H9 (cell line): ENCODE data around the gene POMT2. TPM values are rescaled to one million over a fixed set of nuclear protein-coding genes. Genes with fewer than 3 reads are reported as not detected.

ENCODE experiments used
- DNase-seq: peaks from one replicate; pipeline ENCODE4 v3.0.0-alpha.2; 2017
- H2AFZ ChIP-seq: one replicate; pipeline ENCODE4 v1.6.1; 2013; ENCODE audit warnings: mild to moderate bottlenecking, low read length, control low read depth, moderate library complexity
- H2AK5ac ChIP-seq: 2 replicates; pipeline ENCODE4 v1.6.1; 2013; ENCODE audit warnings: low read length, control low read depth, mixed read lengths; ENCODE audit not compliant: insufficient read length
- H2BK120ac ChIP-seq: one replicate; pipeline ENCODE4 v1.6.1; 2013; ENCODE audit warnings: low read depth, mild to moderate bottlenecking, low read length, control low read depth, inconsistent platforms; ENCODE audit not compliant: poor library complexity, severe bottlenecking
- H2BK12ac ChIP-seq: 2 replicates; pipeline ENCODE4 v1.6.1; 2013; ENCODE audit warnings: low read length, control low read depth, mixed read lengths, low read depth; ENCODE audit not compliant: insufficient read length
- H2BK15ac ChIP-seq: 2 replicates; pipeline ENCODE4 v1.6.1; 2013; ENCODE audit warnings: low read depth, low read length, control low read depth
- H2BK20ac ChIP-seq: one replicate; pipeline ENCODE4 v1.6.1; 2013; ENCODE audit warnings: low read depth, mild to moderate bottlenecking, low read length, control low read depth, inconsistent platforms; ENCODE audit not compliant: poor library complexity, severe bottlenecking
- H2BK5ac ChIP-seq: 2 replicates; pipeline ENCODE4 v1.6.1; 2013; ENCODE audit warnings: low read length, control low read depth, mixed read lengths; ENCODE audit not compliant: insufficient read length
- H3K14ac ChIP-seq: 2 replicates; pipeline ENCODE4 v1.6.1; 2013; ENCODE audit warnings: low read length, control low read depth; ENCODE audit not compliant: insufficient read depth
- H3K18ac ChIP-seq: 2 replicates; pipeline ENCODE4 v1.6.1; 2013; ENCODE audit warnings: low read depth, mild to moderate bottlenecking, mixed read lengths, low read length, control low read depth; ENCODE audit not compliant: insufficient read length
- H3K23ac ChIP-seq: 2 replicates; pipeline ENCODE4 v1.6.1; 2013; ENCODE audit warnings: low read length, control low read depth, mixed read lengths, low read depth; ENCODE audit not compliant: insufficient read length
- H3K23me2 ChIP-seq: 2 replicates; pipeline ENCODE4 v1.6.1; 2013; ENCODE audit warnings: low read depth, mild to moderate bottlenecking, mixed read lengths, low read length, control low read depth; ENCODE audit not compliant: insufficient read length, poor library complexity, severe bottlenecking
- H3K27ac ChIP-seq: 2 replicates; pipeline ENCODE4 v1.5.1; 2013; ENCODE audit warnings: low read length, control low read depth, mixed read lengths, low read depth; ENCODE audit not compliant: insufficient read length
- H3K27me3 ChIP-seq: 2 replicates; pipeline ENCODE4 v1.6.1; 2013; ENCODE audit warnings: low read length, control low read depth, inconsistent platforms; ENCODE audit not compliant: insufficient read depth
- H3K4ac ChIP-seq: 2 replicates; pipeline ENCODE4 v1.6.1; 2013; ENCODE audit warnings: low read depth, mild to moderate bottlenecking, control low read depth, inconsistent platforms, low read length, moderate library complexity
- H3K4me1 ChIP-seq: 2 replicates; pipeline ENCODE4 v1.6.1; 2013; ENCODE audit warnings: low read length, control low read depth, inconsistent platforms; ENCODE audit not compliant: insufficient read depth
- H3K4me2 ChIP-seq: 2 replicates; pipeline ENCODE4 v1.6.1; 2013; ENCODE audit warnings: low read length, control low read depth, mixed read lengths; ENCODE audit not compliant: insufficient read length, insufficient read depth
- H3K56ac ChIP-seq: 2 replicates; pipeline ENCODE4 v1.6.1; 2013; ENCODE audit warnings: low read depth, mild to moderate bottlenecking, mixed read lengths, low read length, control low read depth; ENCODE audit not compliant: insufficient read length
- H3K79me1 ChIP-seq: 2 replicates; pipeline ENCODE4 v1.6.1; 2013; ENCODE audit warnings: low read depth, mild to moderate bottlenecking, moderate library complexity, low read length, control low read depth, inconsistent platforms; ENCODE audit not compliant: insufficient read depth, poor library complexity, severe bottlenecking
- H3K79me2 ChIP-seq: 2 replicates; pipeline ENCODE4 v1.6.1; 2013; ENCODE audit warnings: low read length, control low read depth, inconsistent platforms; ENCODE audit not compliant: insufficient read depth
- H3K9ac ChIP-seq: 2 replicates; pipeline ENCODE4 v1.6.1; 2013; ENCODE audit warnings: low read length, control low read depth, mixed read lengths; ENCODE audit not compliant: insufficient read length; ENCODE audit errors: extremely low read depth
- H3K9me3 ChIP-seq: one replicate; pipeline ENCODE4 v1.6.1; 2013; ENCODE audit warnings: low read depth, low read length, inconsistent platforms; ENCODE audit not compliant: control insufficient read depth
- H3T11ph ChIP-seq: one replicate; pipeline ENCODE4 v1.6.1; 2013; ENCODE audit warnings: mild to moderate bottlenecking, low read length, control low read depth, inconsistent platforms
- H4K20me1 ChIP-seq: one replicate; pipeline ENCODE4 v1.6.1; 2013; ENCODE audit not compliant: control insufficient read depth, insufficient read length, insufficient read depth
- H4K5ac ChIP-seq: 2 replicates; pipeline ENCODE4 v1.6.1; 2013; ENCODE audit warnings: low read depth, mild to moderate bottlenecking, mixed read lengths, low read length, control low read depth; ENCODE audit not compliant: insufficient read length
- H4K8ac ChIP-seq: replicated peaks from 2 replicates; pipeline ENCODE4 v1.6.1; 2013; ENCODE audit warnings: low read length, control low read depth, mixed read lengths, low read depth; ENCODE audit not compliant: insufficient read length
- H4K91ac ChIP-seq: 2 replicates; pipeline ENCODE4 v1.6.1; 2013; ENCODE audit warnings: low read depth, mild to moderate bottlenecking, moderate library complexity, mixed read lengths, low read length, control low read depth; ENCODE audit not compliant: insufficient read length
- H3K27ac Mint-ChIP-seq, 3 experiments: 2 replicates in 2 of 3; 3 replicates in 1 of 3; pipeline ENCODE4 v1.8.0; 2020 to 2021; ENCODE audit warnings: mixed read lengths in 3 of 3, mild to moderate bottlenecking in 1 of 3, moderate library complexity in 1 of 3
- H3K27me3 Mint-ChIP-seq: 2 replicates; pipeline ENCODE4 v1.8.0; 2021; ENCODE audit warnings: low read depth, mild to moderate bottlenecking, moderate library complexity, mixed read lengths
- H3K36me3 Mint-ChIP-seq, 3 experiments: 2 replicates in 2 of 3; 3 replicates in 1 of 3; pipeline ENCODE4 v1.8.0; 2020 to 2021; ENCODE audit warnings: low read depth in 3 of 3, mixed read lengths in 3 of 3; ENCODE audit not compliant: insufficient read depth in 1 of 3
- H3K4me1 Mint-ChIP-seq, 2 experiments: 2 replicates each; pipeline ENCODE4 v1.8.0; 2020; ENCODE audit warnings: mixed read lengths in 2 of 2
- H3K4me3 Mint-ChIP-seq, 2 experiments: 2 replicates in 1 of 2; 3 replicates in 1 of 2; pipeline ENCODE4 v1.8.0; 2020 to 2021; ENCODE audit warnings: mild to moderate bottlenecking in 2 of 2, mixed read lengths in 2 of 2, moderate library complexity in 1 of 2
- H3K9me3 Mint-ChIP-seq, 2 experiments: 2 replicates in 1 of 2; 3 replicates in 1 of 2; pipeline ENCODE4 v1.8.0; 2020; ENCODE audit warnings: mild to moderate bottlenecking in 2 of 2, mixed read lengths in 2 of 2, moderate library complexity in 1 of 2
- WGBS: extraction: QIAGEN DNeasy Blood & Tissue Kit; methylation state at CpG from one replicate; pipeline ENCODE4 v1.1.7; 2013; ENCODE audit warnings: missing lambda C conversion rate, low lambda C conversion rate, mixed read lengths; ENCODE audit not compliant: insufficient read length; ENCODE audit errors: extremely low coverage; 5-methylcytosine and 5-hydroxymethylcytosine counted together
- total RNA-seq: library from RNA; stranded (reverse); gene quantifications from 2 replicates; pipeline ENCODE4 v1.2.1, GENCODE V29; 2021
- TF ChIP-seq, protein P1 (sequence below): fragments of 200-600 bp; sonication (generic); conservative IDR thresholded peaks from 3 replicates; pipeline ENCODE4 v1.8.0; 2021; ENCODE audit warnings: antibody characterized with exemption, mild to moderate bottlenecking

The POMT2 gene
- total RNA-seq, 1 experiment from 2014 or later, result 25.2 TPM

DNA sequence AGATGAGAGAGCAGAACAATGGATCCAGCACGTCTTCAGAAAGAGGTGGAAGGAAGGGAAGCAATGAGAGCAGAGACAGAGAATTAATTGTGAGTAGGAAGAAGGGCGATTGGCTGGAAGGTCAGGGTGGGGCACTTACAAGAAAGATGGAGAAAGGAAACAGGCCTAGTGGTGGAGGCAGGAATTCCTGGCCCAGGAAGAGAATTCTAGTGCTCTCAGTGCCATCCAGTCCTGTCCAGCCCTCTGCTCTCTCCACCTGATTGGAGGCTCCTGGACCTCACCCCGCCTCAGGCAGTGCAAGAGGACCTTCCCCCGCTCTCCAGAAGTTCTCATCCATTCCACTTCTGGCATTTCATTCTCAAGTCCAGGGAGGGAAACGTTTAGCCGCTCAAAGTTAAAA, 92.6 kb downstream of the POMT2 start:
- TF ChIP-seq, protein P1, sequence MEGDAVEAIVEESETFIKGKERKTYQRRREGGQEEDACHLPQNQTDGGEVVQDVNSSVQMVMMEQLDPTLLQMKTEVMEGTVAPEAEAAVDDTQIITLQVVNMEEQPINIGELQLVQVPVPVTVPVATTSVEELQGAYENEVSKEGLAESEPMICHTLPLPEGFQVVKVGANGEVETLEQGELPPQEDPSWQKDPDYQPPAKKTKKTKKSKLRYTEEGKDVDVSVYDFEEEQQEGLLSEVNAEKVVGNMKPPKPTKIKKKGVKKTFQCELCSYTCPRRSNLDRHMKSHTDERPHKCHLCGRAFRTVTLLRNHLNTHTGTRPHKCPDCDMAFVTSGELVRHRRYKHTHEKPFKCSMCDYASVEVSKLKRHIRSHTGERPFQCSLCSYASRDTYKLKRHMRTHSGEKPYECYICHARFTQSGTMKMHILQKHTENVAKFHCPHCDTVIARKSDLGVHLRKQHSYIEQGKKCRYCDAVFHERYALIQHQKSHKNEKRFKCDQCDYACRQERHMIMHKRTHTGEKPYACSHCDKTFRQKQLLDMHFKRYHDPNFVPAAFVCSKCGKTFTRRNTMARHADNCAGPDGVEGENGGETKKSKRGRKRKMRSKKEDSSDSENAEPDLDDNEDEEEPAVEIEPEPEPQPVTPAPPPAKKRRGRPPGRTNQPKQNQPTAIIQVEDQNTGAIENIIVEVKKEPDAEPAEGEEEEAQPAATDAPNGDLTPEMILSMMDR, result peak; percentile 29; the same call in 2 of the 3 replicates
- no peak overlapping the region for H3K9ac ChIP-seq
- H3K79me1 ChIP-seq, result no peaks in the 10 kb centered on the region
- no peaks in the 10 kb centered on the region for H3K23me2 ChIP-seq
- no peak overlapping the region for H3K4me2 ChIP-seq
- WGBS, result no CpG with 5 or more reads among the region's 6 CpGs
- H2BK15ac ChIP-seq, result no peak overlapping the region
- H2BK120ac ChIP-seq, result no peak overlapping the region
- Mint-ChIP-seq H3K4me1 (peaks cover 33 to 42% of the 10 kb centered on the region in 2 experiments), H3K27ac (no peak overlapping the region), H3K27me3 (peaks cover 3% of the 10 kb centered on the region), H3K9me3 (no peaks in the 10 kb centered on the region; a peak in 1 of 5 replicates), H3K36me3 (no peaks in the 10 kb centered on the region; a peak in 1 of 7 replicates), H3K4me3 (no peak overlapping the region)
- no peak overlapping the region for H3K14ac ChIP-seq
- H4K91ac ChIP-seq, result no peak overlapping the region
- H3K4me1 ChIP-seq, result peaks cover 6% of the 10 kb centered on the region; the same call in 1 of the 2 replicates
- no peaks in the 10 kb centered on the region for H3K9me3 ChIP-seq
- no peak overlapping the region for H3K27ac ChIP-seq
- no peak overlapping the region for H2AK5ac ChIP-seq
- no peak overlapping the region for H3T11ph ChIP-seq
- H4K20me1 ChIP-seq, result no peaks in the 10 kb centered on the region
- H3K18ac ChIP-seq, result no peak overlapping the region
- H2BK20ac ChIP-seq, result no peak overlapping the region
- H2BK12ac ChIP-seq, result no peak overlapping the region
- no peak overlapping the region for H4K8ac ChIP-seq
- H3K4ac ChIP-seq, result no peak overlapping the region
- DNase-seq, result no peak
- H3K23ac ChIP-seq, result no peak overlapping the region
- H2BK5ac ChIP-seq, result no peak overlapping the region
- no peak overlapping the region for H4K5ac ChIP-seq
- no peak overlapping the region for H3K56ac ChIP-seq
- no peak overlapping the region for H2AFZ ChIP-seq
- H3K79me2 ChIP-seq, result no peaks in the 10 kb centered on the region
- no peaks in the 10 kb centered on the region for H3K27me3 ChIP-seq
